ENCODE data around the gene TP53RK.

TP53RK gene

GRCh38 chr20:46704714-46705377 lies 15.6 kb upstream of the TP53RK start:
- H3K27ac ChIP-seq: no peak overlapping the region
- TF ChIP-seq CTCF (conservative IDR thresholded peaks at IDR 0.05): no peak

DNA sequence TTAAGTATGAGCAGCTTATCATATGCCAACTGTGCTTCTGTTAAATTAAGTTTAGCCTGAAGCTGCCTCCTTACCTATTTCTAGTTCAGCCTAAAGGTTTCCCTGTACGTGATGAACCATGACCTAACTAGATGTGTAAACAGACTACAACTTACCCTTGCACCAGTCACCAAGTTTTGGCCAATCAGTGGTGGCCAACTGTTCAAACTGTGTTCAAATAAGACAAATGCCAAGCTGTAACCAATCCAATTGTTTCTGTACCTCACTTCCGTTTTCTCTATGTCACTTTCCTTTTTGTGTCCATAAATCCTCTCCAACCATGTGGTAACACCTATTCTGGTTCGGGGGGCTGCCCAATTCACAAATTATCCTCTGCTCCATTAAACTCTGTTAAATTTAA lies 14.2 kb upstream of the TP53RK start:
- TF ChIP-seq CTCF (conservative IDR thresholded peaks at IDR 0.05): no peak
- H3K27ac ChIP-seq: no peak overlapping the region

DNA sequence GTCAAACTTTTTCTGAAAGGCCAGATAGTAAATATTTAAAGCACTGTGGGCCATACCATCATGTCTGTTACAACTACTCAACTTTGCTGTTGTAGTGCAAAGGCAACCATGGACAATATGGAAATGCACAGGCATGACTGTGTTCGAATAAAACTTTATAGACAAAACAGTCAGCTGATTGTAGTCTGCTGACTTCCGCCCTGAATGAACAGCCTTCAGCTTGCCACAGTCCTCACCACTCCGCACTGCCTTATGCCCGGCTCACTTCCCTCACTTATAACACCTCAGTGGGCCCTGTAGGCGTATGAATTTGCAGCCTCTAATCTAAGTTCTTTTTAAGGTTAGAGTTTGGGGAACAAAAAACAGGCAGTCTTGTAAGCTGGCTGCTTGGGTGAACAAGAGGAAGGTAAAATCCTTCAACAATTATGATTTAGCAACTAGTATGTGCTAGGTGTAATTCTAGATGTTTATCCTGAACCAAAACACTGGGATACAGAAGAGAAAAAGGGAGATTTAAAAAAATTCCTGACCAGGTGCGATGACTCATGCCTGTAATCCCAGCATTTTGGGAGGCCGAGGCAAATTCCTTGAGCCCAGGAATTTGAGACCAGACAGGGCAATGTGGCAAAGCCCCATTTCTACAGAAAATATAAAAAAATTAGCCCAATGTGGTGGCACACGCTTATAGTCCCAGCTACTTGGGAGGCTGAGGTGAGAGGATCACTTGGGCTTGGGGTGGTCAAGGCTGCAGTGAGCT lies 13.4 kb upstream of the TP53RK start:
- no peak for TF ChIP-seq CTCF (conservative IDR thresholded peaks at IDR 0.05)
- H3K27ac ChIP-seq: no peak overlapping the region

GRCh38 chr20:46701986-46702385 lies 12.7 kb upstream of the TP53RK start:
- TF ChIP-seq CTCF (conservative IDR thresholded peaks at IDR 0.05): no peak
- H3K27ac ChIP-seq: no peak overlapping the region

DNA sequence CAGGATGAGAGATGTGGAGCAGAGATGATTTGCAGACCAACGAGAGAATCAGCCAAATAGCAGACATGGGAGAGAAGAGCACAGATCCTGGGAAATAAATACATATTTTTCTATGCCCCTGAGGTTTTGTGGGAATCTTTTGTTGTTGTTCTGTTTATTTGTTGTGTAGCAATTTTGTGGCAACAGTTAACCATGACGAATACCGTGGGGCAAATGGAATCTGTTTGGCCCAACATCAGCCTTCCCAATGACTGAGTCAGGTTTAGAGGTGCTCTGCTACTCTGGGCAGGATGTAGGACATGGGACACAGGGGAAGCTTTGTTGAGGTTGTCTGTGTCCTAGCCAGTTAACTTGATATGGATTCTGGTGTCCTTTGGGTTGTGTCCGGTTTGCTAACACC lies 12.3 kb upstream of the TP53RK start:
- no peak for TF ChIP-seq CTCF (conservative IDR thresholded peaks at IDR 0.05)
- no peak overlapping the region for H3K27ac ChIP-seq

DNA sequence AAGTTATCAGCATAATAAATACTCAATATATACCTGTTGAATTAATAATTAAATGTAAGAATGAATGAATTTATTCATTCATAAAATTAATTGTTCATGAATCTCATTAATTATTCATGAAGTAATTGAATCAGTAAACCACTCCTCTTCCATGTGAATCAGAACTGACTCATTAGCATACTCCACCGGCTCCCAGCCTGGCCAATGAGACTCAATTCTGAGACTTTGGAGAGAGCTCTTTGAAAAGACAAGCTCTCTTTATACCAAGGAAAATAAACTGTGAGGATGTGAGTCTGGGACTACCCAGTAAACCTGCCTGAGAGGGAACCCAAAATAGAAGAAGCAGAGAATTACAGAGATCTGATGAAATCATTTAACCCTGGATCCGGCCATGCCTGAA lies 11.8 kb upstream of the TP53RK start:
- H3K27ac ChIP-seq: no peak overlapping the region
- TF ChIP-seq CTCF (conservative IDR thresholded peaks at IDR 0.05): no peak

DNA sequence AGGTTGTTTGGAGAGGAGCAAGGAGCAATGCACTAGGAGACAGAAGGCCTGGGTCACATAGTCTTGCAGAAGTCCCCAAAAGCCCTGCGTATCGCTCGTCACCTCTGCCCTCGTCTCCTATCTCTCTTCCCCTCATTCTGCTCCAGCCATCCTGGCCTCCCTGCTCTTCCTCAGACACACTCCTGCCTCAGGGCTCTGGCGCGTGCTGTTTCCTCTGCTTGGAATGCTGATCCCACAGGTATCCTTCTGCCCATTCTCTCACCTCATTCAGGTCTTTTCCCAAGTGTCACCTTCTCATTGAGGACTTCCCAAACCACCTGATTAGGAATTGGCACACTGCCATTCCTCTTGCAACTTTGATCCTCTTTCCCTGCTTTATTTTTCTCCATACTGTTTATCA lies 11.2 kb upstream of the TP53RK start:
- no peak overlapping the region for H3K27ac ChIP-seq
- TF ChIP-seq CTCF (conservative IDR thresholded peaks at IDR 0.05): no peak

All from VCaP (cell line).